ENCODE results near the gene TIAM2.

TIAM2 gene

DNA sequence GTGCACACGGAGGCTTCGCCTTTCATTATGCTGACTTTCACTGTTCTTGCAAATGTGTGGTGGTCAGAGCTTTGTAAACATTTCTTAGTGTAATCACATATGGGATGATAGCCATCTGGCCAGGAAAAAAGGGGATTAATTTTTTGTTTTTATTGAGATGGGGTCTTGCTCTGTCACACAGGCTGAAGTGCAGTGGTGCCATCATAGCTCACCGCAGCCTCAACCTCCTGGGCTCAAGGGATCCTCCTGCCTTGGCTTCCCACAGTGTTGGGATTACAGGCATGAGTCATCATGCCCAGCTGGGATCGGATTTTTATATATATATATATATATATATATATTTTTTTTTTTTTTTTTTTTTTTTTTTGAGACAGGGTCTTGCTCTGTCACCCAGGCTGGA lies 11.0 kb upstream of the TIAM2 start:
- Histone ChIP-seq H3K36me3 (ENCODE audit: control insufficient read depth in 1 of 2, insufficient read depth in 2 of 2, low read length in 2 of 2) (peaks cover 0 to 4% of the 10 kb centered on the region in 2 experiments), H3K4ac (ENCODE audit: low read depth, low read length) (no peak overlapping the region), H2BK12ac (ENCODE audit: low read length) (no peak overlapping the region), H3K79me1 (ENCODE audit: low read length) (no peaks in the 10 kb centered on the region), H2AFZ (ENCODE audit: insufficient read depth, low read length, poor library complexity) (no peak overlapping the region), H3K9ac (ENCODE audit: low read length) (no peak overlapping the region), H3K9me3 (ENCODE audit: insufficient read depth, low read depth, low read length) (no peaks in the 10 kb centered on the region), H3K4me3 (ENCODE audit: low read depth, low read length) (no peak overlapping the region), H3K18ac (ENCODE audit: low read length) (no peak overlapping the region), H4K12ac (ENCODE audit: low read depth, low read length) (no peak overlapping the region), H3K4me1 (ENCODE audit: control insufficient read depth in 1 of 2, insufficient read depth in 2 of 2, low read length in 2 of 2) (no peaks in the 10 kb centered on the region), H3K27me3 (ENCODE audit: insufficient read depth, low read length) (no peaks in the 10 kb centered on the region), H3K79me2 (ENCODE audit: control insufficient read depth, insufficient read depth, low read length, poor library complexity) (no peaks in the 10 kb centered on the region), H3K14ac (ENCODE audit: low read length) (no peak overlapping the region), H3K4me2 (ENCODE audit: low read length) (no peak overlapping the region), H4K8ac (ENCODE audit: low read depth, low read length) (no peak overlapping the region), H3K27ac (ENCODE audit: low read depth, low read length) (no peak overlapping the region), H3K23ac (ENCODE audit: low read length) (no peak overlapping the region), H2BK5ac (ENCODE audit: low read depth, low read length, poor library complexity) (no peak overlapping the region), H2AK5ac (ENCODE audit: low read length) (no peak overlapping the region), H4K91ac (ENCODE audit: low read depth, low read length) (no peak overlapping the region), H2BK120ac (ENCODE audit: insufficient read depth, low read length, poor library complexity) (no peak overlapping the region)
- no peak for DNase-seq
- no CpG with 5 or more reads among the region's 4 CpGs for WGBS (ENCODE audit: extremely low coverage, insufficient coverage, insufficient read length)

- Histone ChIP-seq H3K36me3 (ENCODE audit: control insufficient read depth in 1 of 2, insufficient read depth in 2 of 2, low read length in 2 of 2) (peaks cover 0 to 4% of the 10 kb centered on the region in 2 experiments), H3K79me2 (ENCODE audit: control insufficient read depth, insufficient read depth, low read length, poor library complexity) (no peaks in the 10 kb centered on the region), H3K27ac (ENCODE audit: low read depth, low read length) (no peak overlapping the region), H2AK5ac (ENCODE audit: low read length) (no peak overlapping the region), H4K91ac (ENCODE audit: low read depth, low read length) (no peak overlapping the region), H3K23ac (ENCODE audit: low read length) (no peak overlapping the region), H3K27me3 (ENCODE audit: insufficient read depth, low read length) (no peaks in the 10 kb centered on the region), H3K4me2 (ENCODE audit: low read length) (no peak overlapping the region), H4K12ac (ENCODE audit: low read depth, low read length) (no peak overlapping the region), H2BK120ac (ENCODE audit: insufficient read depth, low read length, poor library complexity) (no peak overlapping the region), H3K9me3 (ENCODE audit: insufficient read depth, low read depth, low read length) (no peaks in the 10 kb centered on the region), H2AFZ (ENCODE audit: insufficient read depth, low read length, poor library complexity) (no peak overlapping the region), H3K9ac (ENCODE audit: low read length) (no peak overlapping the region), H3K79me1 (ENCODE audit: low read length) (no peaks in the 10 kb centered on the region), H3K4me1 (ENCODE audit: control insufficient read depth in 1 of 2, insufficient read depth in 2 of 2, low read length in 2 of 2) (no peaks in the 10 kb centered on the region), H3K4ac (ENCODE audit: low read depth, low read length) (no peak overlapping the region), H2BK5ac (ENCODE audit: low read depth, low read length, poor library complexity) (no peak overlapping the region), H4K8ac (ENCODE audit: low read depth, low read length) (no peak overlapping the region), H2BK12ac (ENCODE audit: low read length) (no peak overlapping the region), H3K4me3 (ENCODE audit: low read depth, low read length) (no peak overlapping the region), H3K14ac (ENCODE audit: low read length) (no peak overlapping the region), H3K18ac (ENCODE audit: low read length) (no peak overlapping the region)
- no CpG with 5 or more reads among the region's 4 CpGs for WGBS (ENCODE audit: extremely low coverage, insufficient coverage, insufficient read length)
- DNase-seq: no peak
Observed at GRCh38 chr6:154986787-154987235, 8.3 kb upstream of the TIAM2 start.

DNA sequence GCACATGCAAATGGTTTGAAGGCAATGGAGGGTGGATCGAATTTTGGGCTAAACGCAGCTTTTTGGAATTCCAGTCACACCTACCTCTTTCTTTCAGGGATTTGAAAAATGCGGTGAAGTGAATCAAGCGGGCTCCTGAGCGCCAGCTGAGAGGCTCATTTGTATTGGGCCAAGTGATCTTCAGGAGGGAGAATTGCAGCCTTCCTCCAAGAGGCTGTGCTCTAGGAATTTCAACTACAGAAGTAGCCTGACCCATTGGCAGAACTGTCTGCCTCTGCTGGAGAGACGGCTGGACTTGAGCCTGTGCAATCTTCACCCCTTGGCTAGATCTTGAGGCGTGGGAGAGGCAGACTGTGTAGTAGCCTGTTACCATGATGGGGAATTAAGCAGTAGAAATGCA lies 5.7 kb upstream of the TIAM2 start:
- Histone ChIP-seq H2AK5ac (ENCODE audit: low read length) (no peak overlapping the region), H3K27ac (ENCODE audit: low read depth, low read length) (no peak overlapping the region), H3K4me3 (ENCODE audit: low read depth, low read length) (no peak overlapping the region), H4K8ac (ENCODE audit: low read depth, low read length) (no peak overlapping the region), H3K4ac (ENCODE audit: low read depth, low read length) (no peak overlapping the region), H2BK12ac (ENCODE audit: low read length) (no peak overlapping the region), H2AFZ (ENCODE audit: insufficient read depth, low read length, poor library complexity) (no peak overlapping the region), H3K9ac (ENCODE audit: low read length) (no peak overlapping the region), H3K36me3 (ENCODE audit: control insufficient read depth in 1 of 2, insufficient read depth in 2 of 2, low read length in 2 of 2) (peaks cover 0 to 4% of the 10 kb centered on the region in 2 experiments), H4K12ac (ENCODE audit: low read depth, low read length) (no peak overlapping the region), H3K79me1 (ENCODE audit: low read length) (no peaks in the 10 kb centered on the region), H3K18ac (ENCODE audit: low read length) (no peak overlapping the region), H2BK5ac (ENCODE audit: low read depth, low read length, poor library complexity) (no peak overlapping the region), H3K23ac (ENCODE audit: low read length) (no peak overlapping the region), H3K4me1 (ENCODE audit: control insufficient read depth in 1 of 2, insufficient read depth in 2 of 2, low read length in 2 of 2) (no peaks in the 10 kb centered on the region), H3K14ac (ENCODE audit: low read length) (no peak overlapping the region), H4K91ac (ENCODE audit: low read depth, low read length) (no peak overlapping the region), H3K9me3 (ENCODE audit: insufficient read depth, low read depth, low read length) (no peaks in the 10 kb centered on the region), H3K79me2 (ENCODE audit: control insufficient read depth, insufficient read depth, low read length, poor library complexity) (no peaks in the 10 kb centered on the region), H3K27me3 (ENCODE audit: insufficient read depth, low read length) (no peaks in the 10 kb centered on the region), H3K4me2 (ENCODE audit: low read length) (no peak overlapping the region), H2BK120ac (ENCODE audit: insufficient read depth, low read length, poor library complexity) (no peak overlapping the region)
- DNase-seq: peak; percentile 42 to 73
- WGBS (ENCODE audit: extremely low coverage, insufficient coverage, insufficient read length): no CpG with 5 or more reads among the region's 7 CpGs

GRCh38 chr6:154991207-154991606 lies 3.9 kb upstream of the TIAM2 start:
- H3K27ac ChIP-seq (ENCODE audit: low read depth, low read length): no peak overlapping the region
- H2BK5ac ChIP-seq (ENCODE audit: low read depth, low read length, poor library complexity): no peak overlapping the region
- no peak overlapping the region for H2AFZ ChIP-seq (ENCODE audit: insufficient read depth, low read length, poor library complexity)
- no peak overlapping the region for H3K14ac ChIP-seq (ENCODE audit: low read length)
- H4K8ac ChIP-seq (ENCODE audit: low read depth, low read length): no peak overlapping the region
- peak; percentile 94 to 96 for DNase-seq
- H3K36me3 ChIP-seq (ENCODE audit: control insufficient read depth in 1 of 2, insufficient read depth in 2 of 2, low read length in 2 of 2): peaks cover 0 to 4% of the 10 kb centered on the region in 2 experiments
- no peak overlapping the region for H2AK5ac ChIP-seq (ENCODE audit: low read length)
- H2BK12ac ChIP-seq (ENCODE audit: low read length): no peak overlapping the region
- no peak overlapping the region for H3K4ac ChIP-seq (ENCODE audit: low read depth, low read length)
- H3K4me2 ChIP-seq (ENCODE audit: low read length): no peak overlapping the region
- H4K12ac ChIP-seq (ENCODE audit: low read depth, low read length): no peak overlapping the region
- no peak overlapping the region for H3K4me3 ChIP-seq (ENCODE audit: low read depth, low read length)
- peaks cover 11% of the 10 kb centered on the region for H3K27me3 ChIP-seq (ENCODE audit: insufficient read depth, low read length)
- peaks cover 3 to 4% of the 10 kb centered on the region in 2 experiments for H3K4me1 ChIP-seq (ENCODE audit: control insufficient read depth in 1 of 2, insufficient read depth in 2 of 2, low read length in 2 of 2)
- H3K9ac ChIP-seq (ENCODE audit: low read length): no peak overlapping the region
- H3K9me3 ChIP-seq (ENCODE audit: insufficient read depth, low read depth, low read length): no peaks in the 10 kb centered on the region
- peaks cover 4% of the 10 kb centered on the region for H3K79me2 ChIP-seq (ENCODE audit: control insufficient read depth, insufficient read depth, low read length, poor library complexity)
- peaks cover 5% of the 10 kb centered on the region for H3K79me1 ChIP-seq (ENCODE audit: low read length)
- WGBS (ENCODE audit: extremely low coverage, insufficient coverage, insufficient read length): no CpG with 5 or more reads among the region's 4 CpGs
- H3K18ac ChIP-seq (ENCODE audit: low read length): no peak overlapping the region
- H2BK120ac ChIP-seq (ENCODE audit: insufficient read depth, low read length, poor library complexity): no peak overlapping the region
- no peak overlapping the region for H3K23ac ChIP-seq (ENCODE audit: low read length)
- H4K91ac ChIP-seq (ENCODE audit: low read depth, low read length): no peak overlapping the region

All from trophoblast cell (in vitro differentiated cells and primary cell).